ENCODE data around the gene ERC1.

ERC1 gene

DNA sequence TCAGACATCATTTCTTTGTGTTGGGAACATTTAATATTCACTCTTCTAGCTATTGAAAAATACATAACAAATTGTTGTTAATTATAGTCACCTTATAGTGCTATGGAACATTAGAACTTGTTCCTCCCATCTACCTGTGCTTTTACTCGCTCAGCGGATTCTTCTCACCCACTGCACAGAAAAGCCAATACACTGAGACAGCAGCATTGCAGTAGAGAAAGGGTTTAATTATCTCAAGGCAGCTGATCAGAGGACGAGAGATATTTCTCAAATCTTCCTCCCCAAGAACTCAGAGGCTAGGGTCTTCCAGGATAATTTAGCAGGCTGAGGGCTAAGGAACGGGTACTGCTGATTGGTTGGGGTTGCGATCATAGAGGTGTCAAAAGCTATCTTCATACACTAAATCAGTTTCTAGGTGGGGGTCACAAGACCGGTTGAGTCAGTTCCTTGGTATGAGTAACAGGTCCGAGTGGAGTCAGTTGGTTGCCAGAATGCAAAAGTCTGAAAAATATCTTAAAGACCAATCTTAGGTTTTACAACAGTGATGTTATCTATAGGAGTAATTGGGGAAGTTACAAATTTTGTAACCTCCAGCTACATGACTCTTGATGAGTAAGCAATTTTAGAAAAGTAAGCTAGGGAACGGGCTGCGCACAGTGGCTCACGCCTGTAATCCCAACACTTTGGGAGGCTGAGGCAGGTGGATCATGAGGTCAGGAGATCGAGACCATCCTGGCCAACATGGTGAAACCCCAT lies 430.2 kb downstream of the ERC1 start:
- no peaks in the 10 kb centered on the region for H4K20me1 ChIP-seq (ENCODE audit: insufficient read depth, low read length)
- no peak overlapping the region for H3K9ac ChIP-seq (ENCODE audit: low read length)

DNA sequence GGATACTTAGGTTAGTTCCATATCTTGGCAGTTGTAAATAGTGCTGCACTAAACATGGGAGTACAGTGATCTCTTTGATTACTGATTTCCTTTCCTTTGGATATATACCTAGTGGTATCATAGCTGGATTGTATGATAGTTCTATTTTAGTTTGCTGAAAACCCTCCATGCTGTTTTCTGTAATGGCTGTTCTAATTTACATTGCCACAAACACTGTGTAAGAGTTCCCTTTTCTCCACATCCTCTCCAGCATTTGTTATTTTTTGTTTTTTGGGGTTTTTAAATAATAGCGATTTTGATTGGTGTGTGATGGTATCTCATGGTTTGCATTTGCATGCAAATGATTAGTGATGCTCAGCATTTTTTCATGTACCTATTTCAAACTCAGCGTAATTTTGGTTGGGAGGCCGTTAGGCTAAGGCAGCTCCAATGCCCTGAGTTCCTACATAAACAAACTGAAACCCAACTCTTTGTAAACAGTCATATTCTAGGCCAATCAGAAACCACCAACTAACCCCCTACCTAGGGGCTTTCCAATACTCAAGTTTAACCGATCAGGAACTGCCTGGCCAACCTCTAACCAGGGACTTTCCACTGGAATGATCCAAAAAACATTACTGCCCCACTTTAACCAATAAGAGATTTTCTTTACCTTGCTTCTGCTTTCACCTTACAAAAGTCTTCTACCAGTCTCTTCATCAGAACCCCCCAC lies 431.7 kb downstream of the ERC1 start:
- Histone ChIP-seq H3K4me2 (ENCODE audit: low read length) (peak overlapping the region; percentile 18; the same call in 1 of the 2 replicates), H3K4me1 (ENCODE audit: insufficient read depth, low read length, severe bottlenecking) (peaks cover 17% of the 10 kb centered on the region), H3K27me3 (ENCODE audit: insufficient read depth, low read length) (no peaks in the 10 kb centered on the region), H3K9me2 (ENCODE audit: low read depth, low read length) (no peaks in the 10 kb centered on the region), H2AFZ (ENCODE audit: low read length) (no peak overlapping the region), H3K27ac (ENCODE audit: low read depth, low read length, poor library complexity, severe bottlenecking) (peak overlapping the region; percentile 58), H3K9ac (ENCODE audit: low read length) (no peak overlapping the region), H3K9me3 (ENCODE audit: low read length) (peaks cover 11% of the 10 kb centered on the region), H3K36me3 (ENCODE audit: insufficient read depth, low read length) (peaks cover 35% of the 10 kb centered on the region), H3K79me2 (ENCODE audit: insufficient read depth, low read length) (no peaks in the 10 kb centered on the region), H4K20me1 (ENCODE audit: insufficient read depth, low read length) (no peaks in the 10 kb centered on the region), H3F3A (ENCODE audit: insufficient read depth, low read length) (no peaks in the 10 kb centered on the region), H3K4me3 (ENCODE audit: low read depth, low read length, poor library complexity, severe bottlenecking) (no peak overlapping the region)
- TF ChIP-seq, protein P1, sequence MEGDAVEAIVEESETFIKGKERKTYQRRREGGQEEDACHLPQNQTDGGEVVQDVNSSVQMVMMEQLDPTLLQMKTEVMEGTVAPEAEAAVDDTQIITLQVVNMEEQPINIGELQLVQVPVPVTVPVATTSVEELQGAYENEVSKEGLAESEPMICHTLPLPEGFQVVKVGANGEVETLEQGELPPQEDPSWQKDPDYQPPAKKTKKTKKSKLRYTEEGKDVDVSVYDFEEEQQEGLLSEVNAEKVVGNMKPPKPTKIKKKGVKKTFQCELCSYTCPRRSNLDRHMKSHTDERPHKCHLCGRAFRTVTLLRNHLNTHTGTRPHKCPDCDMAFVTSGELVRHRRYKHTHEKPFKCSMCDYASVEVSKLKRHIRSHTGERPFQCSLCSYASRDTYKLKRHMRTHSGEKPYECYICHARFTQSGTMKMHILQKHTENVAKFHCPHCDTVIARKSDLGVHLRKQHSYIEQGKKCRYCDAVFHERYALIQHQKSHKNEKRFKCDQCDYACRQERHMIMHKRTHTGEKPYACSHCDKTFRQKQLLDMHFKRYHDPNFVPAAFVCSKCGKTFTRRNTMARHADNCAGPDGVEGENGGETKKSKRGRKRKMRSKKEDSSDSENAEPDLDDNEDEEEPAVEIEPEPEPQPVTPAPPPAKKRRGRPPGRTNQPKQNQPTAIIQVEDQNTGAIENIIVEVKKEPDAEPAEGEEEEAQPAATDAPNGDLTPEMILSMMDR (IDR thresholded peaks at IDR 0.05; ENCODE audit: low read length): no peak
- no peak for TF ChIP-seq EZH2 (IDR thresholded peaks at IDR 0.05; ENCODE audit: borderline replicate concordance, low read length)

More for the DNA sequence above, 430.2 kb downstream of the ERC1 start:
- H3K79me2 ChIP-seq (ENCODE audit: insufficient read depth, low read length): no peaks in the 10 kb centered on the region
- no peak overlapping the region for H3K27ac ChIP-seq (ENCODE audit: low read depth, low read length, poor library complexity, severe bottlenecking)
- H3K4me2 ChIP-seq (ENCODE audit: low read length): no peak overlapping the region
- peaks cover 31% of the 10 kb centered on the region for H3K36me3 ChIP-seq (ENCODE audit: insufficient read depth, low read length)
- no peak overlapping the region for H2AFZ ChIP-seq (ENCODE audit: low read length)
- no peaks in the 10 kb centered on the region for H3K9me2 ChIP-seq (ENCODE audit: low read depth, low read length)
- H3F3A ChIP-seq (ENCODE audit: insufficient read depth, low read length): no peaks in the 10 kb centered on the region
- no peak overlapping the region for H3K4me3 ChIP-seq (ENCODE audit: low read depth, low read length, poor library complexity, severe bottlenecking)
- no peaks in the 10 kb centered on the region for H3K27me3 ChIP-seq (ENCODE audit: insufficient read depth, low read length)
- TF ChIP-seq, protein P1 (IDR thresholded peaks at IDR 0.05; ENCODE audit: low read length): no peak
- H3K4me1 ChIP-seq (ENCODE audit: insufficient read depth, low read length, severe bottlenecking): peaks cover 17% of the 10 kb centered on the region
- peaks cover 11% of the 10 kb centered on the region for H3K9me3 ChIP-seq (ENCODE audit: low read length)

DNA sequence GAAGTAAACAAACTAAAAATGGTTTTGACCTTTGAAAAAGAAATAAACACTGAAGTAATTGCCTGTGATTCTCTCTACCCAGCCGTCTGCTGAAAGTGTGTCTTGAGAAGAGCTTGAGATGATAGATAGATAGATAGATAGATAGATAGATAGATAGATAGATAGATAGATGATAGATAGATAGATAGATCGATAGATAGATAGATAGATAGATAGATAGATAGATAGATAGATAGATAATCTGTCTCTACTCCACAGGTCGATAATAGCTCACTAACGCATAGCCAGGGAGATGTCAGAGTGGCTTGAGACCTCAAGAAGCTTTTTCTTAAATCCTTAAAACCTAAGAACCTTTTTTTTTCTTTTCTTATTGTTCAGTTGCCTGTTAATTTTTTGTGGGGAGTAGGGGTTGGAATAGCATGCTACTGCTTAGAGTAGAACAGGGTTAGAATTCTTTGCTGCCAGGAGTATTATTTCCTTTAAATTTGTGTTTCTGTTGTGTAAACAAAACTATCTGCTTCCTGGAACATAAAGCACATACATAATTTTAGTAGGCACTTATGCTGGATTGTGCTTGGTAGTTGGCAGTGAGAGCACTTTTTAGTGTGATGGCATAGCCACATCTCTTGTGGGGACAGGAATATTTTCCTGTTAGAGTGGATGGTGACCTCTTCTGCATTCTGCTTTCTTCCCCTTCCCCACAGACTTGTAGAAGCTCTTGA lies 433.8 kb downstream of the ERC1 start:
- H3F3A ChIP-seq (ENCODE audit: insufficient read depth, low read length): no peaks in the 10 kb centered on the region
- H3K4me1 ChIP-seq (ENCODE audit: insufficient read depth, low read length, severe bottlenecking): peaks cover 17% of the 10 kb centered on the region
- H3K79me2 ChIP-seq (ENCODE audit: insufficient read depth, low read length): no peaks in the 10 kb centered on the region
- no peak overlapping the region for H3K4me3 ChIP-seq (ENCODE audit: low read depth, low read length, poor library complexity, severe bottlenecking)
- peaks cover 11% of the 10 kb centered on the region for H3K9me3 ChIP-seq (ENCODE audit: low read length)
- H4K20me1 ChIP-seq (ENCODE audit: insufficient read depth, low read length): no peaks in the 10 kb centered on the region
- no peaks in the 10 kb centered on the region for H3K9me2 ChIP-seq (ENCODE audit: low read depth, low read length)
- H3K27me3 ChIP-seq (ENCODE audit: insufficient read depth, low read length): no peaks in the 10 kb centered on the region
- peaks cover 22% of the 10 kb centered on the region for H3K36me3 ChIP-seq (ENCODE audit: insufficient read depth, low read length)
- no peak overlapping the region for H3K4me2 ChIP-seq (ENCODE audit: low read length)
- no peak overlapping the region for H2AFZ ChIP-seq (ENCODE audit: low read length)
- peak overlapping the region; percentile 18 for H3K27ac ChIP-seq (ENCODE audit: low read depth, low read length, poor library complexity, severe bottlenecking)
- TF ChIP-seq EZH2 (IDR thresholded peaks at IDR 0.05; ENCODE audit: borderline replicate concordance, low read length): no peak
- TF ChIP-seq, protein P1 (IDR thresholded peaks at IDR 0.05; ENCODE audit: low read length): no peak
- no peak overlapping the region for H3K9ac ChIP-seq (ENCODE audit: low read length)

Measured in OCI-LY1 (cell line).